IMR-90 (cell line): ENCODE data around the gene DTL. TPM values are rescaled to one million over a fixed set of nuclear protein-coding genes. Genes with fewer than 3 reads are reported as not detected.

Experiments used
- ATAC-seq: fragments of 200-7000 bp; cut with Tn5 transposase; 2 replicates; pipeline ENCODE4 v1.9.1; 2020; ENCODE audit warnings: low read depth, mild to moderate bottlenecking, moderate library complexity
- BruUV-seq: library from RNA; stranded (reverse); fragments of 400-500 nt; replicated peaks from 2 replicates; lab custom pipeline; 2021; lab: Mats Ljungman, UMichigan
- CTCF ChIA-PET: fragments of 300-600 bp; formaldehyde crosslinking; extraction: SDS; loops from one replicate; lab custom pipeline; 2021; ENCODE audit warnings: antibody characterized with exemption; lab: Yijun Ruan, JAX
- POLR2A ChIA-PET: fragments of 300-600 bp; sonication (Branson Sonifier 250); formaldehyde crosslinking; loops from one replicate; lab custom pipeline; 2022; ENCODE audit warnings: antibody characterized with exemption; ENCODE audit not compliant: unreplicated experiment; lab: Charles Lee
- DNase-seq: peaks from one replicate; pipeline ENCODE4 v3.0.0; 2013
- H2AFZ ChIP-seq: replicated peaks from 2 replicates; pipeline ENCODE3; 2013; ENCODE audit warnings: low read length, mild to moderate bottlenecking; ENCODE audit not compliant: poor library complexity
- H2AK5ac ChIP-seq: 2 replicates; pipeline ENCODE4 v1.6.1; 2013; ENCODE audit warnings: low read depth, low read length, inconsistent platforms
- H2AK9ac ChIP-seq: replicated peaks from 2 replicates; pipeline ENCODE3; 2013; ENCODE audit warnings: mild to moderate bottlenecking, low read depth, low read length, moderate library complexity; ENCODE audit not compliant: poor library complexity
- H2BK120ac ChIP-seq: 2 replicates; pipeline ENCODE4 v1.6.1; 2013; ENCODE audit warnings: low read depth, low read length, inconsistent platforms
- H2BK15ac ChIP-seq: 3 replicates; pipeline ENCODE4 v1.6.1; 2013; ENCODE audit warnings: low read depth, low read length, inconsistent platforms
- H2BK20ac ChIP-seq: 2 replicates; pipeline ENCODE4 v1.6.1; 2013; ENCODE audit warnings: low read depth, mild to moderate bottlenecking, inconsistent platforms, low read length, moderate library complexity
- H2BK5ac ChIP-seq: 2 replicates; pipeline ENCODE4 v1.6.1; 2013; ENCODE audit warnings: mild to moderate bottlenecking, low read depth, low read length, inconsistent platforms; ENCODE audit not compliant: poor library complexity, severe bottlenecking
- H3K14ac ChIP-seq: replicated peaks from 2 replicates; pipeline ENCODE4 v1.6.1; 2013; ENCODE audit warnings: low read depth, low read length, inconsistent platforms
- H3K18ac ChIP-seq: 2 replicates; pipeline ENCODE4 v1.6.1; 2013; ENCODE audit warnings: low read depth, low read length, control low read depth
- H3K23ac ChIP-seq: 2 replicates; pipeline ENCODE4 v1.6.1; 2013; ENCODE audit warnings: low read depth, low read length, inconsistent platforms
- H3K27ac ChIP-seq: 2 replicates; pipeline ENCODE4 v1.5.1; 2013; ENCODE audit warnings: mild to moderate bottlenecking, control low read depth, low read length; ENCODE audit not compliant: insufficient read depth
- H3K27me3 ChIP-seq: 2 replicates; pipeline ENCODE4 v1.6.1; 2013; ENCODE audit warnings: low read length; ENCODE audit not compliant: control insufficient read depth, insufficient read depth
- H3K36me3 ChIP-seq: 2 replicates; pipeline ENCODE4 v1.6.1; 2013; ENCODE audit warnings: low read length, mixed read lengths; ENCODE audit not compliant: control insufficient read depth, insufficient read depth
- H3K4ac ChIP-seq: 2 replicates; pipeline ENCODE4 v1.6.1; 2013; ENCODE audit warnings: low read depth, low read length, inconsistent platforms
- H3K4me1 ChIP-seq: 2 replicates; pipeline ENCODE4 v1.6.1; 2013; ENCODE audit warnings: low read length, mixed read lengths; ENCODE audit not compliant: control insufficient read depth, insufficient read depth
- H3K4me2 ChIP-seq: 2 replicates; pipeline ENCODE4 v1.6.1; 2013; ENCODE audit warnings: low read depth, mild to moderate bottlenecking, control low read depth, low read length, moderate library complexity
- H3K4me3 ChIP-seq: 2 replicates; pipeline ENCODE4 v1.5.1; 2013; ENCODE audit warnings: low read depth, mild to moderate bottlenecking, control low read depth, low read length, moderate library complexity; ENCODE audit not compliant: insufficient read depth
- H3K56ac ChIP-seq: 2 replicates; pipeline ENCODE4 v1.6.1; 2013; ENCODE audit warnings: low read length, inconsistent platforms; ENCODE audit not compliant: insufficient read depth; ENCODE audit errors: extremely low read depth
- H3K79me1 ChIP-seq, 2 experiments: 2 replicates each; pipeline ENCODE4 v1.6.1; 2013; ENCODE audit warnings: low read length in 2 of 2, inconsistent platforms in 1 of 2, low read depth in 1 of 2
- H3K9ac ChIP-seq: 2 replicates; pipeline ENCODE4 v1.6.1; 2013; ENCODE audit warnings: low read depth, low read length, control low read depth
- H3K9me1 ChIP-seq: 2 replicates; pipeline ENCODE4 v1.6.1; 2013; ENCODE audit warnings: low read length, inconsistent platforms; ENCODE audit not compliant: insufficient read depth
- H3K9me3 ChIP-seq: 2 replicates; pipeline ENCODE4 v1.6.1; 2013; ENCODE audit warnings: low read length; ENCODE audit not compliant: control insufficient read depth, insufficient read depth
- H4K20me1 ChIP-seq: 2 replicates; pipeline ENCODE4 v1.6.1; 2013; ENCODE audit warnings: low read length, inconsistent platforms; ENCODE audit not compliant: insufficient read depth
- H4K5ac ChIP-seq: 2 replicates; pipeline ENCODE4 v1.6.1; 2013; ENCODE audit warnings: mild to moderate bottlenecking, low read depth, low read length, control low read depth
- H4K8ac ChIP-seq, 2 experiments: 2 replicates each; pipeline ENCODE4 v1.6.1; 2013; ENCODE audit warnings: low read depth in 2 of 2, low read length in 2 of 2, control low read depth in 1 of 2, inconsistent platforms in 1 of 2
- H4K91ac ChIP-seq: 2 replicates; pipeline ENCODE4 v1.6.1; 2013; ENCODE audit warnings: low read depth, low read length, inconsistent platforms; ENCODE audit not compliant: insufficient read depth
- BHLHE40 ChIP-seq: fragments of 150-350 bp; IDR thresholded peaks from 2 replicates; pipeline ENCODE4 v1.6.1; 2016; ENCODE audit warnings: mild to moderate bottlenecking, low read depth, low read length
- CHD1 ChIP-seq: IDR thresholded peaks from 2 replicates; pipeline ENCODE4 v1.6.1; 2012; ENCODE audit warnings: low read depth, low read length, improper control_type of control experiment
- FOS ChIP-seq: fragments of 150-350 bp; IDR thresholded peaks from 2 replicates; pipeline ENCODE4 v1.6.1; 2016; ENCODE audit warnings: low read depth, low read length
- MAZ ChIP-seq: IDR thresholded peaks from 2 replicates; pipeline ENCODE4 v1.6.1; 2012; ENCODE audit warnings: low read depth, mild to moderate bottlenecking, low read length, improper control_type of control experiment, moderate library complexity, borderline replicate concordance
- MXI1 ChIP-seq: IDR thresholded peaks from 2 replicates; pipeline ENCODE4 v1.6.1; 2012; ENCODE audit warnings: low read depth, mild to moderate bottlenecking, low read length, moderate library complexity, borderline replicate concordance
- NFE2L2 ChIP-seq: fragments of 150-350 bp; IDR thresholded peaks from 2 replicates; pipeline ENCODE4 v1.6.1; 2016; ENCODE audit warnings: low read depth, mild to moderate bottlenecking, low read length
- POLR2A ChIP-seq: IDR thresholded peaks from 2 replicates; pipeline ENCODE4 v1.6.1; 2012; ENCODE audit warnings: mild to moderate bottlenecking, low read depth, low read length
- RAD21 ChIP-seq: IDR thresholded peaks from 2 replicates; pipeline ENCODE4 v1.6.1; 2012; ENCODE audit warnings: low read length, improper control_type of control experiment
- RCOR1 ChIP-seq: IDR thresholded peaks from 2 replicates; pipeline ENCODE4 v1.6.1; 2012; ENCODE audit warnings: mild to moderate bottlenecking, low read length, improper control_type of control experiment; ENCODE audit not compliant: insufficient replicate concordance
- RFX5 ChIP-seq: IDR thresholded peaks from 2 replicates; pipeline ENCODE4 v1.8.0; 2012; ENCODE audit warnings: low read depth, mild to moderate bottlenecking, low read length, moderate library complexity
- SMC3 ChIP-seq: fragments of 150-350 bp; IDR thresholded peaks from 2 replicates; pipeline ENCODE4 v1.6.1; 2016; ENCODE audit warnings: low read depth, mild to moderate bottlenecking, antibody characterized with exemption, low read length, moderate library complexity
- WGBS, 2 experiments: methylation state at CpG; one replicate each; pipeline versions ENCODE4 v1.1.5 to v1.1.7; 2013; ENCODE audit warnings: missing lambda C conversion rate in 2 of 2; ENCODE audit not compliant: insufficient read length in 1 of 2; ENCODE audit errors: extremely low coverage in 2 of 2; 5-methylcytosine and 5-hydroxymethylcytosine counted together
- dilution Hi-C: fragments of 300-500 bp; cut with HindIII; formaldehyde crosslinking; loops from one replicate; pipeline ENCODE4 v1.14.3; 2018; ENCODE audit warnings: low sequenced_read_pairs; ENCODE audit not compliant: unreplicated experiment
- in situ Hi-C: fragments of 300-500 bp; cut with MboI; formaldehyde crosslinking; loops from 3 replicates; pipeline ENCODE4 v1.14.3; 2019; ENCODE audit warnings: low sequenced_read_pairs, inconsistent platforms, mixed read lengths
- intact Hi-C: fragments of 100-400 bp; cut with micrococcal nuclease; formaldehyde crosslinking; loops from 2 replicates; pipeline ENCODE4 v1.10.0; 2022
- polyA plus RNA-seq, 3 experiments: library from polyadenylated mRNA; depleted of rRNA; stranded (reverse); fragments of >200 nt; gene quantifications; 2 replicates each; pipeline ENCODE4 v1.2.3, GENCODE V29; 2012; ENCODE audit warnings: low replicate concordance in 1 of 3
- total RNA-seq: library from RNA; depleted of rRNA; stranded (reverse); fragments of >200 nt; gene quantifications from 2 replicates; pipeline ENCODE4 v1.2.3, GENCODE V29; 2012
- TF ChIP-seq, protein P1 (sequence below): conservative IDR thresholded peaks from 2 replicates; pipeline ENCODE4 v1.5.1; 2012; ENCODE audit warnings: mild to moderate bottlenecking, low read depth, low read length, improper control_type of control experiment
- TF ChIP-seq, protein P2 (sequence below): fragments of 150-350 bp; IDR thresholded peaks from 2 replicates; pipeline ENCODE4 v1.6.1; 2017; ENCODE audit warnings: mild to moderate bottlenecking, antibody characterized with exemption, low read length, low read depth
- TF ChIP-seq, protein P3 (sequence below): fragments of 150-350 bp; IDR thresholded peaks from 2 replicates; pipeline ENCODE4 v1.6.1; 2016; ENCODE audit warnings: low read depth, mild to moderate bottlenecking, low read length, moderate library complexity, borderline replicate concordance

The DTL gene
- total and polyA plus RNA-seq, 2 of the 4 experiments (the other 2 are of a cell fraction), result 11.8 to 19.9 TPM

DNA sequence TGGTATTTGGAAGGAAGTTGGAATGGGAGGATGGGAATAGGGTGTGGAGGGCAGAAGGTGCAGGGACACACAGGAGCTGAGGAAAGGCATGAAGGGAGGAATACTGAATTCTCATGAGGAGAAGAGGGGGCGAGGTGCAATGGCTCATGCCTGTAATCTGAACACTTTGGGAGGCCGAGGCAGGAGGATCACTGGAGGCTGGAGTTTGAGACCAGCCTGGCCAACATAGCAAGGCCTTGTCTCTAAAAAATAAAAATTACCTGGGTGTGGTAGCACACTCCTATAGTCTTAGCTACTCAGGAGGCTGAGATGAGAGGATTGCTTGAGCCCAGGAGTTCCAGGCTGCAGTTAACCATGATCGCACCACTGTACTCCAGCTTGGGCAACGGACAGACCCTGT, 117.3 kb downstream of the DTL start:
- H3K4ac ChIP-seq, result no peak overlapping the region
- no peak overlapping the region for H4K91ac ChIP-seq
- H3K56ac ChIP-seq, result no peak overlapping the region
- ChIA-PET POLR2A (no interaction called here), CTCF (interaction anchor here (0.5 kb wide), 1 partner anchor 24 kb away, joined by 3 read pairs; no protein-coding TSS in a partner anchor)
- H3K79me1 ChIP-seq, result no peaks in the 10 kb centered on the region
- no peak overlapping the region for H3K4me3 ChIP-seq
- ATAC-seq (no peak), DNase-seq (no peak)
- no peak overlapping the region for H2BK120ac ChIP-seq
- H3K36me3 ChIP-seq, result no peaks in the 10 kb centered on the region
- no peak overlapping the region for H3K14ac ChIP-seq
- no peak overlapping the region for H2AFZ ChIP-seq
- H3K4me2 ChIP-seq, result no peak overlapping the region
- intact Hi-C loops, result loop anchor here (2.0 kb wide), 1 partner anchor 14 kb away; no protein-coding TSS in a partner anchor
- no peak overlapping the region for H3K27ac ChIP-seq
- no peak overlapping the region for H2BK15ac ChIP-seq
- H3K23ac ChIP-seq, result no peak overlapping the region
- no peak overlapping the region for H2BK5ac ChIP-seq
- H2BK20ac ChIP-seq, result no peak overlapping the region
- H2AK5ac ChIP-seq, result no peak overlapping the region
- H4K5ac ChIP-seq, result no peak overlapping the region
- H4K20me1 ChIP-seq, result no peaks in the 10 kb centered on the region
- H2AK9ac ChIP-seq, result no peak overlapping the region
- H3K9me3 ChIP-seq, result no peaks in the 10 kb centered on the region
- in situ Hi-C loops, result no loop called here
- TF ChIP-seq POLR2A, result no peak
- TF ChIP-seq MAZ, result no peak
- no peak for TF ChIP-seq FOS
- TF ChIP-seq, protein P1, sequence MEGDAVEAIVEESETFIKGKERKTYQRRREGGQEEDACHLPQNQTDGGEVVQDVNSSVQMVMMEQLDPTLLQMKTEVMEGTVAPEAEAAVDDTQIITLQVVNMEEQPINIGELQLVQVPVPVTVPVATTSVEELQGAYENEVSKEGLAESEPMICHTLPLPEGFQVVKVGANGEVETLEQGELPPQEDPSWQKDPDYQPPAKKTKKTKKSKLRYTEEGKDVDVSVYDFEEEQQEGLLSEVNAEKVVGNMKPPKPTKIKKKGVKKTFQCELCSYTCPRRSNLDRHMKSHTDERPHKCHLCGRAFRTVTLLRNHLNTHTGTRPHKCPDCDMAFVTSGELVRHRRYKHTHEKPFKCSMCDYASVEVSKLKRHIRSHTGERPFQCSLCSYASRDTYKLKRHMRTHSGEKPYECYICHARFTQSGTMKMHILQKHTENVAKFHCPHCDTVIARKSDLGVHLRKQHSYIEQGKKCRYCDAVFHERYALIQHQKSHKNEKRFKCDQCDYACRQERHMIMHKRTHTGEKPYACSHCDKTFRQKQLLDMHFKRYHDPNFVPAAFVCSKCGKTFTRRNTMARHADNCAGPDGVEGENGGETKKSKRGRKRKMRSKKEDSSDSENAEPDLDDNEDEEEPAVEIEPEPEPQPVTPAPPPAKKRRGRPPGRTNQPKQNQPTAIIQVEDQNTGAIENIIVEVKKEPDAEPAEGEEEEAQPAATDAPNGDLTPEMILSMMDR, result no peak
- no peak for TF ChIP-seq RAD21
- TF ChIP-seq SMC3, result no peak
- no peak for TF ChIP-seq MXI1
- no peak for TF ChIP-seq NFE2L2
- no peak for TF ChIP-seq BHLHE40
- no peak for TF ChIP-seq CHD1
- TF ChIP-seq RFX5, result no peak
- TF ChIP-seq, protein P2, sequence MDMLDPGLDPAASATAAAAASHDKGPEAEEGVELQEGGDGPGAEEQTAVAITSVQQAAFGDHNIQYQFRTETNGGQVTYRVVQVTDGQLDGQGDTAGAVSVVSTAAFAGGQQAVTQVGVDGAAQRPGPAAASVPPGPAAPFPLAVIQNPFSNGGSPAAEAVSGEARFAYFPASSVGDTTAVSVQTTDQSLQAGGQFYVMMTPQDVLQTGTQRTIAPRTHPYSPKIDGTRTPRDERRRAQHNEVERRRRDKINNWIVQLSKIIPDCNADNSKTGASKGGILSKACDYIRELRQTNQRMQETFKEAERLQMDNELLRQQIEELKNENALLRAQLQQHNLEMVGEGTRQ, result no peak
- TF ChIP-seq RCOR1, result no peak
- TF ChIP-seq, protein P3, sequence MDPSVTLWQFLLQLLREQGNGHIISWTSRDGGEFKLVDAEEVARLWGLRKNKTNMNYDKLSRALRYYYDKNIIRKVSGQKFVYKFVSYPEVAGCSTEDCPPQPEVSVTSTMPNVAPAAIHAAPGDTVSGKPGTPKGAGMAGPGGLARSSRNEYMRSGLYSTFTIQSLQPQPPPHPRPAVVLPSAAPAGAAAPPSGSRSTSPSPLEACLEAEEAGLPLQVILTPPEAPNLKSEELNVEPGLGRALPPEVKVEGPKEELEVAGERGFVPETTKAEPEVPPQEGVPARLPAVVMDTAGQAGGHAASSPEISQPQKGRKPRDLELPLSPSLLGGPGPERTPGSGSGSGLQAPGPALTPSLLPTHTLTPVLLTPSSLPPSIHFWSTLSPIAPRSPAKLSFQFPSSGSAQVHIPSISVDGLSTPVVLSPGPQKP, result no peak
- no peaks in the 10 kb centered on the region for H3K4me1 ChIP-seq
- no peak overlapping the region for H4K8ac ChIP-seq
- H3K27me3 ChIP-seq, result no peaks in the 10 kb centered on the region
- H3K9ac ChIP-seq, result no peak overlapping the region
- dilution Hi-C loops, result no loop called here
- no CpG with 5 or more reads among the region's 4 CpGs for WGBS, 2 experiments
- H3K9me1 ChIP-seq, result no peaks in the 10 kb centered on the region
- H3K18ac ChIP-seq, result no peak overlapping the region
- no TSS peak for BruUV-seq
